ENCODE data around the gene ATP6V1G2. TPM values are rescaled to one million over a fixed set of nuclear protein-coding genes. Genes with fewer than 3 reads are reported as not detected.

ATP6V1G2 gene
- total RNA-seq, 1 donor from 2014 or later, result 2.3 TPM

GRCh38 chr6:31535538-31536324 lies 10.7 kb downstream of the ATP6V1G2 start:
- DNase-seq (no peak), ATAC-seq (ENCODE audit: poor library complexity) (no peak)
- intact Hi-C loops (cut with DNase I), result no loop called here

- no peak for DNase-seq
These were observed 11.8 kb downstream of the ATP6V1G2 start for GRCh38 chr6:31534521-31535040.

GRCh38 chr6:31534011-31534410 lies 12.4 kb downstream of the ATP6V1G2 start:
- ATAC-seq (ENCODE audit: poor library complexity), result no peak
- intact Hi-C loops (cut with DNase I), result no loop called here
- DNase-seq, result no peak

More at GRCh38 chr6:31534521-31535040, 11.8 kb downstream of the ATP6V1G2 start:
- intact Hi-C loops (cut with DNase I), result no loop called here
- no peak for ATAC-seq (ENCODE audit: poor library complexity)

GRCh38 chr6:31533455-31533841 lies 13.0 kb downstream of the ATP6V1G2 start:
- intact Hi-C loops (cut with DNase I), result no loop called here
- ATAC-seq (ENCODE audit: poor library complexity) (no peak), DNase-seq (no peak)

GRCh38 chr6:31532644-31533454 lies 13.6 kb downstream of the ATP6V1G2 start:
- no peak for DNase-seq
- ATAC-seq (ENCODE audit: poor library complexity), result no peak
- intact Hi-C loops (cut with DNase I), result no loop called here

- ATAC-seq (ENCODE audit: poor library complexity) (no peak), DNase-seq (no peak)
- intact Hi-C loops (cut with DNase I), result no loop called here
These were observed 14.4 kb downstream of the ATP6V1G2 start for GRCh38 chr6:31531771-31532643.

- ATAC-seq (ENCODE audit: poor library complexity) (no peak), DNase-seq (no peak)
- intact Hi-C loops (cut with DNase I), result no loop called here
These were observed 15.2 kb downstream of the ATP6V1G2 start for GRCh38 chr6:31531162-31531561.

GRCh38 chr6:31530659-31531058 lies 15.7 kb downstream of the ATP6V1G2 start:
- intact Hi-C loops (cut with DNase I), result no loop called here
- ATAC-seq (ENCODE audit: poor library complexity) (no peak), DNase-seq (no peak)

GRCh38 chr6:31529329-31530150 lies 16.9 kb downstream of the ATP6V1G2 start:
- intact Hi-C loops (cut with DNase I), result no loop called here

GRCh38 chr6:31528821-31529328 lies 17.5 kb downstream of the ATP6V1G2 start, which contains the start of gene MCCD1:
Gene MCCD1 (plus strand): TSS chr6:31528962. CDS start chr6:31529015, 53 bp downstream.
- DNase-seq, result no peak
- ATAC-seq (ENCODE audit: poor library complexity), result peak; percentile 9
- intact Hi-C loops (cut with DNase I), result no loop called here

More at GRCh38 chr6:31529329-31530150, 16.9 kb downstream of the ATP6V1G2 start:
- DNase-seq (no peak), ATAC-seq (ENCODE audit: poor library complexity) (no peak)

GRCh38 chr6:31528307-31528777 lies 18.1 kb downstream of the ATP6V1G2 start:
- DNase-seq (no peak), ATAC-seq (ENCODE audit: poor library complexity) (no peak)
- intact Hi-C loops (cut with DNase I), result no loop called here

- no peak for ATAC-seq (ENCODE audit: poor library complexity)
- DNase-seq, result no peak
- intact Hi-C loops (cut with DNase I), result no loop called here
These were observed 20.3 kb downstream of the ATP6V1G2 start for GRCh38 chr6:31525932-31526591.

GRCh38 chr6:31525553-31525931 lies 20.9 kb downstream of the ATP6V1G2 start:
- no peak for ATAC-seq (ENCODE audit: poor library complexity)
- intact Hi-C loops (cut with DNase I), result no loop called here

GRCh38 chr6:31521835-31522234 lies 24.6 kb downstream of the ATP6V1G2 start:
- no peak for ATAC-seq (ENCODE audit: poor library complexity)
- DNase-seq, result no peak
- intact Hi-C loops (cut with DNase I), result no loop called here

More at GRCh38 chr6:31525553-31525931, 20.9 kb downstream of the ATP6V1G2 start:
- DNase-seq, result no peak

GRCh38 chr6:31513456-31514165 lies 32.8 kb downstream of the ATP6V1G2 start:
- ATAC-seq (ENCODE audit: poor library complexity) (no peak), DNase-seq (no peak)
- intact Hi-C loops (cut with DNase I), result no loop called here

- no peak for ATAC-seq (ENCODE audit: poor library complexity)
- DNase-seq, result no peak
- intact Hi-C loops (cut with DNase I), result no loop called here
These were observed 36.4 kb downstream of the ATP6V1G2 start for GRCh38 chr6:31510007-31510406.
